HG03139 (cell line): ENCODE measurements around the gene HMGN3.
A peak's percentile ranks its signal among the peaks of the same experiment; 100 is the strongest.

ENCODE experiments used
- ATAC-seq: cut with Tn5 transposase; IDR thresholded peaks from one replicate; pipeline ENCODE4 v1.9.1; 2021; ENCODE audit not compliant: unreplicated experiment

HMGN3 gene

GRCh38 chr6:79233611-79234149 is 802 bp downstream of the HMGN3 start:
- ATAC-seq = peak; percentile 62

GRCh38 chr6:79232696-79233462 is 1.6 kb downstream of the HMGN3 start:
- no peak for ATAC-seq

GRCh38 chr6:79231666-79232065 is 2.8 kb downstream of the HMGN3 start:
- ATAC-seq = no peak

GRCh38 chr6:79231101-79231500 is 3.4 kb downstream of the HMGN3 start:
- ATAC-seq = no peak

GRCh38 chr6:79230149-79230548 is 4.3 kb downstream of the HMGN3 start:
- ATAC-seq = no peak

DNA sequence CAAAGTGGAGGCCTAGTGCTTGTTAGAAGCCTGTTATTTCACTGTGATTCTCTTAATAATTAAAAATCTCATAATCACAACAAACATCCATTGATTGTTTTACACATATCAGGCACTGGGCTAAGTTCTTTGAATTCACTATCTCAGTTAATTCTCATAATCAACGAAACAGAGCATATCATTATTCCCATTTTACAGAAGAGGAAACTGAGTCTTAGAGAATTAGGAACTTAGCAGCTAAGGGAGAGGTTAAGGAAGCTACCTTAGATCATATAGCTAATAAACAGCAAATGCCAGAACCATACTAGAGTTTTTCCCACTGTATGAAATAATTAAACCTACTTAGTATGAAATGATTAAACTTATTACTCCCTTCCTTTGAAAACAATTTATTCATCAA is 7.0 kb downstream of the HMGN3 start:
- no peak for ATAC-seq

- no peak for ATAC-seq
These were observed 7.8 kb downstream of the HMGN3 start for GRCh38 chr6:79226660-79227059.

GRCh38 chr6:79225717-79226599 is 8.5 kb downstream of the HMGN3 start:
- ATAC-seq = no peak

DNA sequence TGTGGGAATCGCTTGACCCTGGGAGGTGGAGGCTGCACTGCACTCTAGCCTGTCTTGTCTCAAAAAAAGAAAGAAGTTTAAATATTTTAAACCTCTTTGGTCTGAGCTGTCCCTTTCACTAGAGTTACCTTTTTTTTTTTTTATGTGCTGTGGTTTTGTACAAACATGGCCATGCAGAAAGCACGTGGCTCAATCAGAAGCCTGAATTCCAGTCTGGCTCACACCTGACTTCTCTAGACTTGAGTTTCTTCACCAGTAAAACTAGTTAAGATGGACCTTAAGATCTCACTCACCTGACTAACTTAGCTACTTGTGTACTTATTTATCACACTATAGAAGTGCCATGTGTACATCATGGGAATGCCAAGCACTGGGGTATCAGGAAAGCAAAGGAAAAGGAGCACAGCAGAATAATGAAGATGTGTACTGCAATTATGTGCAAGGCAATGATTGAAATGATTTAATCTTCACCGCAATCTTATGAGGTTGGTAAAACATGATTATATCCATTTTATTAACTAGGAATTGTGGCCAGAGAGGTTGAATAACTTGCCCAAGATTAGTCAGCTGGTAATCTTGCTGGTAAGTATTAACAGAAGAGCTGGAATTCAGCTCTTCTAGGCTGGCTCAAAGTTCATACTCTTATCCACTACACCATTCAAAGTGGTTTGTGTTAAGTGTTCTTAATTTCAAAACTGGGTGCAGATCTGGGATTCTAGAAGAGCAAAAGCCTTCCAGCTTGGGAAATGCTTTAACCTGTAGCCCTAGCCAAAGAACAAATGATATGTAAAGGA is 10.7 kb downstream of the HMGN3 start:
- ATAC-seq = no peak

GRCh38 chr6:79215213-79215824 is 19.2 kb downstream of the HMGN3 start:
- no peak for ATAC-seq

DNA sequence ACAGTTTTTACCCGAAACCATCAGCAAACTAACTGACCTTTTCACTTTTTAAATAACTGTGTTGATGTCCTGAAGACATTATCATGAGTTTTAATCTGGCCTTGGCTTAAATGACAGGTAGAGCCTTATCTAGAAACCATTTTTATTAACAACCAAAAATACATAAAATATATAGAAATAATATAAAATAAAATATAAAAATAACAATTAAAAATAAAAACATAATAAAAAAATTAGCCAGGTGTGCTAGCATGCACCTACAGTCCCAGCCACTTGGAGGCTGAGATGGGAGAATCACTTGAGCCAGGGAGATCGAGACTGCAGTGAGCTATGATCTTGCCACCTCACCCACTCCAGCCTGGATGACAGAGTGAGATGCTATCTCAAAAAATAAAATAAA is 21.6 kb downstream of the HMGN3 start:
- ATAC-seq = no peak

- ATAC-seq = no peak
These were observed 25.7 kb downstream of the HMGN3 start for GRCh38 chr6:79208816-79209215.

DNA sequence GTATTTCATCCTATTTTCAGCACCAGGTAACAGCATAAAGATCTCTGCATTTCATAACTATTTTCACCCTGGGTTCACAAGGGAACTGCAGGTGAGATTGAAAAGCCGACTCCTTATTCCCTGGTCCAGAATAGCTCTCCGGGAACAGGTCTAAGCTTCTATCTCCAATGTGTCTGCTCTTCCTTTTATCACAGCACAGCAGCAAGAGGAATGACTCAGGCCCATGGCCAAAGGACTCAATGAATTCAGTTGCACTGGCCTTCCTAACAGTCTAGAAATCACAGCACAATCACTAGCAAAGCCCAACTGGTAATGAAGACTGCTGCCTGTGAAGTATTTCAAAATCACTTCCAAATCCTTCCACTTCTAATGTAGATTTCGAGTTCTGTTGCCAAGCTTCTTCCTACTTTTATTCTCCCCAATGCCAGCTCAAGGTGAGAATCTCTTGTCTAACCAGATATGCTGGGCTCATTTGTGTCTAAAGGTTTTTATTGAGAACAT is 30.7 kb downstream of the HMGN3 start:
- no peak for ATAC-seq

- ATAC-seq = no peak
These were observed 31.9 kb downstream of the HMGN3 start for GRCh38 chr6:79202556-79202955.

DNA sequence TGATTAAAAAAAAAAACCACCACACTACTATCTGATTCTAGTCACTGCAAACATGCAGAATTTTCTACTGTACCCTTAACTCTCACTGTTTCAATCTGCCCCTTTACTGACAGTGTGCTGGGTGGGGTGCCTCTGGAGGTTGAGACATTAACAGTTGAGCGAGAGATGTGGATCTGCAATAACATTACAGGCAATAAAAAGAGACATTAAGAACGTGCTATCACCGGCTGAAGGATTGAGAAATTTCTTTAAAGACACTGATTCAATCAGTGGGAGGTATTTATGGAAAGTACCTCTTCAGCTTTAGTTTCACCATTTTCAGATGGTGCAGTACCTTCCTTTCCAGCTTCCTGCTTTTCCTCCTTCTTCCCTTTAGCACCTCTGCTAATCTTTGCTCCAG is 32.5 kb downstream of the HMGN3 start:
- no peak for ATAC-seq

GRCh38 chr6:79201143-79201542 is 33.3 kb downstream of the HMGN3 start:
- no peak for ATAC-seq

- no peak for ATAC-seq
These were observed 37.6 kb downstream of the HMGN3 start for GRCh38 chr6:79196912-79197311.

DNA sequence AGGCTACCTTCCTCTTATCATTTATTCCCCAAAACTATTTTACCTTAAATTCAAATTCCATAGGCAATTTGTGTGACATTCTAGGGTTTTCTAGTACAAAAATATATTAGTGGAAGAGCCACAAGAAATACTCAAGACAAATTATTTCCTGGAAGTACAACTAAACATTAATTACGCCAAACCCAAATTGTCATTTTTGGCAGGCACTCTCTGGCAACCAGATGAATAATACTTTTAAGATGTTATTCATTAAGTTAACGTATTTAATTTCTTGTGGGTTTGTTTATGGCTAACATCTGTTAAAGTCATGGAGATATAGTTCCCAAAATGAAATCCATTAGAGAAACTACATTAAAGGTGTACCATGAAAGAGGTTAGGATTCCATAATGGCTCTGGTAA is 40.5 kb downstream of the HMGN3 start:
- ATAC-seq = no peak

DNA sequence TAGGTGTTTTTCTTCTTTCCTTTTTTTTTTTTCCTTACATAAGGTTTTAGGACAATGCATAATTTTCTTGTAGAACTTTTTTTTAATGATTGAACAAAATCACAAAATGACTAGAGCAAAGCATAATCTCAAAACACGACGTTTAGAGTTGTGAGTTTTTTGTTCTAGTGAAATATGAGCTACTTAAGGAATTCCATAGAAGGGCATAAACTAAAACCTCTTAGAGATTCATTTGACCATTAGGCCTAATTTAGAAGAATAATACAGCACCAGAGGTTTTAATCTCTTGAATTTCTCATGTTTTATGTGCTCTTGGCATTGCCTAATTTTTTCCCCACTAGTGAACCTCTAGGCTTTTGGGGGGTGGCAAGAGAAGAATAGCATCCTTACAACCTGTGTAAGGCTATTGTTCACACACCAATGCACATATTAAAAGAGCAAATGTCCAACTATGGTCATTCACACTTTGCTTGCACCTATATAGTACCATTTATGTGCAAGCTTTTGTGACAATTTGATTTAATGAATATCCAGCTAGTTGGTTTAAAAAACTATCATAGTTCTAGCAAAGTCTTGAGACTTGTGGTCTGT is 44.6 kb downstream of the HMGN3 start:
- ATAC-seq = no peak

DNA sequence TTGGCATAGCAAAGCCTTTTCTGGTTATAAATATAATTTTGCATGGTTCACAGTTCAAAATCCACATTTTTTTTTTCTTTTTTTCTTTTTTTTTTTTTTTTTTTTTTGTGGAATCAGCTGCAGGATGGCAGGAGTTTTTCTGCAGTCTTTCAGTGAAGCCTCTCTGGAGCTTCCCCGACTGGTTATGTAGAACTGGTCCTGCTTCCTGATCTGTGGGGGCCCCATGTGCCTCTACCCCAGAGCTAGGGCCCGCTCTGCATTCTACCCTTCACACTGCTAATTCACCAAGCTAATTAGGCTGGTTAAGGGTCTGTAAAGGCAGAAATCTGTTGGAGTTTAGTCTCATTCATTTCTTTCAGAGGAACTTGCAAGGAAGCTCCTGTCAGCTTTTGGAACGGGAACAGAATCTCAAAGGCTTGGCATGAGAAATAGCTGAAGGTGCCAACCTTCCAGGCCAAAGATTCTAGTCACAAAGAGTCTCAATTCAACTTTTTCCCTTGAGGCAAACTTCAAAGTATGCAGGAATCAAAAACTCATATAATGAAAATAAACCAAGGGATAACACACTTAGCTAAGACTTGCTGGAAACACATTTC is 45.5 kb downstream of the HMGN3 start:
- no peak for ATAC-seq
